SK-N-SH (cell line): Measurements from ENCODE around the gene MBP. TPM values are rescaled to one million over a fixed set of nuclear protein-coding genes. Genes with fewer than 3 reads are reported as not detected.

Source experiments
- CTCF ChIA-PET: fragments of 300-600, 350-600 bp; formaldehyde crosslinking; extraction: SDS; loops from one replicate; lab custom pipeline; 2021; lab: Yijun Ruan, JAX
- POLR2A ChIA-PET: fragments of 350-600 bp; sonication (Branson Sonifier 250); formaldehyde crosslinking; extraction: SDS; loops from one replicate; lab custom pipeline; 2020; ENCODE audit warnings: antibody characterized with exemption, inconsistent platforms; lab: Yijun Ruan, JAX
- DNase-seq: peaks from one replicate; pipeline ENCODE4 v3.0.0; 2012
- H2AFZ ChIP-seq: fragments of 200-600 bp; sonication (generic); 2 replicates; pipeline ENCODE4 v1.8.1; 2016; ENCODE audit warnings: antibody characterized with exemption, mild to moderate bottlenecking, low read depth
- H3F3A ChIP-seq: fragments of 200-600 bp; sonication (generic); replicated peaks from 2 replicates; pipeline ENCODE3; 2016; ENCODE audit warnings: antibody characterized with exemption, mild to moderate bottlenecking; ENCODE audit not compliant: insufficient read depth
- H3K27ac ChIP-seq, 2 experiments: fragments of 200-500 bp in 1 of 2; fragments of 200-600 bp in 1 of 2; sonication (Bioruptor generic) in 1 of 2; sonication (generic), shearing (Covaris generic) in 1 of 2; 2 replicates each; pipeline versions ENCODE4 v1.5.1 to v1.6.1; 2014 to 2016; ENCODE audit warnings: low read depth in 2 of 2, inconsistent platforms in 1 of 2, low read length in 1 of 2, mild to moderate bottlenecking in 1 of 2, mixed read lengths in 1 of 2
- H3K27me3 ChIP-seq: fragments of 200-600 bp; sonication (generic), shearing (Covaris generic); 2 replicates; pipeline ENCODE4 v1.6.1; 2016; ENCODE audit warnings: mixed run types; ENCODE audit not compliant: insufficient read depth
- H3K36me3 ChIP-seq, 2 experiments: fragments of 200-500 bp in 1 of 2; fragments of 200-600 bp in 1 of 2; sonication (Bioruptor generic) in 1 of 2; sonication (generic) in 1 of 2; replicated peaks in 1 of 2; 2 replicates each; pipeline versions ENCODE3 to v1.5.1; 2014 to 2016; ENCODE audit warnings: low read length in 1 of 2, mild to moderate bottlenecking in 1 of 2; ENCODE audit not compliant: insufficient read depth in 2 of 2, control insufficient read depth in 1 of 2
- H3K4me1 ChIP-seq, 2 experiments: fragments of 200-500 bp in 1 of 2; fragments of 200-600 bp in 1 of 2; sonication (Bioruptor generic) in 1 of 2; sonication (generic), shearing (Covaris generic) in 1 of 2; 2 replicates each; pipeline versions ENCODE4 v1.5.1 to v1.6.1; 2014 to 2016; ENCODE audit warnings: low read depth in 1 of 2, low read length in 1 of 2, mixed run types in 1 of 2; ENCODE audit not compliant: insufficient read depth in 2 of 2, control insufficient read depth in 1 of 2
- H3K4me2 ChIP-seq: fragments of 200-600 bp; sonication (generic), shearing (Covaris generic); 2 replicates; pipeline ENCODE4 v1.6.1; 2017; ENCODE audit warnings: mixed run types
- H3K4me3 ChIP-seq, 2 experiments: fragments of 200-500 bp in 1 of 2; fragments of 200-600 bp in 1 of 2; sonication (Bioruptor generic) in 1 of 2; sonication (generic), shearing (Covaris generic) in 1 of 2; 2 replicates each; pipeline versions ENCODE4 v1.5.1 to v1.8.1; 2014 to 2016; ENCODE audit warnings: low read depth in 2 of 2, inconsistent platforms in 1 of 2, low read length in 1 of 2, mild to moderate bottlenecking in 1 of 2, mixed read lengths in 1 of 2, moderate library complexity in 1 of 2
- H3K79me2 ChIP-seq: fragments of 200-600 bp; sonication (generic); 2 replicates; pipeline ENCODE4 v1.8.1; 2017; ENCODE audit warnings: mild to moderate bottlenecking; ENCODE audit not compliant: insufficient read depth
- H3K9ac ChIP-seq: fragments of 200-600 bp; sonication (generic); 2 replicates; pipeline ENCODE4 v1.6.1; 2017; ENCODE audit warnings: mixed run types
- H3K9me2 ChIP-seq: fragments of 200-600 bp; sonication (generic); 2 replicates; pipeline ENCODE4 v1.6.1; 2017; ENCODE audit warnings: mixed run types
- H3K9me3 ChIP-seq: fragments of 200-600 bp; sonication (generic); 2 replicates; pipeline ENCODE4 v1.6.1; 2017; ENCODE audit warnings: mixed run types, mild to moderate bottlenecking, moderate library complexity
- H4K20me1 ChIP-seq: fragments of 200-600 bp; sonication (generic); 2 replicates; pipeline ENCODE4 v1.6.1; 2017; ENCODE audit warnings: mild to moderate bottlenecking, mixed run types; ENCODE audit not compliant: insufficient read depth
- CHD2 ChIP-seq: fragments of 150-350 bp; IDR thresholded peaks from 2 replicates; pipeline ENCODE4 v1.6.1; 2018; ENCODE audit warnings: low read length; ENCODE audit not compliant: partially characterized antibody
- ELF1 ChIP-seq: IDR thresholded peaks from 2 replicates; pipeline ENCODE4 v1.4.0; 2012
- EP300 ChIP-seq, 2 experiments: IDR thresholded peaks; 2 replicates each; pipeline versions ENCODE4 v1.4.0 to v1.6.1; 2012; ENCODE audit warnings: borderline replicate concordance in 1 of 2, low read depth in 1 of 2, low read length in 1 of 2
- EZH2phosphoT487 ChIP-seq: fragments of 200-600 bp; sonication (generic); IDR thresholded peaks from 2 replicates; pipeline ENCODE4 v1.6.1; 2017; ENCODE audit warnings: low read depth, mixed run types, mild to moderate bottlenecking, antibody characterized with exemption, moderate library complexity, borderline replicate concordance
- FOXJ3 ChIP-seq: sonication (generic); formaldehyde crosslinking; IDR thresholded peaks from 2 replicates; pipeline ENCODE4 v1.5.1; 2020; ENCODE audit warnings: mild to moderate bottlenecking, missing genetic modification reagents
- GATA2 ChIP-seq: sonication (generic); formaldehyde crosslinking; IDR thresholded peaks from 2 replicates; pipeline ENCODE4 v1.5.0; 2020; ENCODE audit warnings: mild to moderate bottlenecking, missing genetic modification reagents
- JUND ChIP-seq: IDR thresholded peaks from 2 replicates; pipeline ENCODE4 v1.4.0; 2012
- RCOR1 ChIP-seq: fragments of 150-350 bp; IDR thresholded peaks from 2 replicates; pipeline ENCODE4 v1.6.1; 2017; ENCODE audit warnings: antibody characterized with exemption, low read length
- RXRA ChIP-seq: IDR thresholded peaks from 2 replicates; pipeline ENCODE4 v1.4.0; 2012; ENCODE audit warnings: low read depth, mild to moderate bottlenecking, borderline replicate concordance
- SIN3A ChIP-seq: IDR thresholded peaks from 2 replicates; pipeline ENCODE4 v1.6.1; 2012; ENCODE audit warnings: low read depth, mild to moderate bottlenecking, low read length, moderate library complexity, borderline replicate concordance
- TCF12 ChIP-seq: IDR thresholded peaks from 2 replicates; pipeline ENCODE4 v1.4.0; 2012
- USF1 ChIP-seq: IDR thresholded peaks from 2 replicates; pipeline ENCODE4 v1.4.0; 2012; ENCODE audit warnings: low read depth, borderline replicate concordance
- USF2 ChIP-seq: fragments of 150-350 bp; IDR thresholded peaks from 2 replicates; pipeline ENCODE4 v1.6.1; 2017; ENCODE audit warnings: antibody characterized with exemption, low read length, low read depth, borderline replicate concordance
- YY1 ChIP-seq: IDR thresholded peaks from 2 replicates; pipeline ENCODE4 v1.4.0; 2012; ENCODE audit warnings: low read depth, mild to moderate bottlenecking
- ZBTB33 ChIP-seq: IDR thresholded peaks from 2 replicates; pipeline ENCODE4 v1.4.0; 2012; ENCODE audit warnings: low read depth, borderline replicate concordance
- WGBS: methylation state at CpG from one replicate; pipeline ENCODE4 v1.1.6; 2017; ENCODE audit warnings: low lambda C conversion rate; 5-methylcytosine and 5-hydroxymethylcytosine counted together
- polyA plus RNA-seq, 3 experiments: library from polyadenylated mRNA; depleted of rRNA; stranded (reverse); fragments of >200 nt; gene quantifications; 2 replicates each; pipeline ENCODE4 v1.2.3, GENCODE V29; 2012

MBP gene
- polyA plus RNA-seq, 1 of the 3 experiments (the other 2 are of a cell fraction): 1.6 TPM

- TF ChIP-seq ZBTB33: no peak
- TF ChIP-seq JUND: no peak
- no peak for TF ChIP-seq SIN3A
- no peak for TF ChIP-seq FOXJ3 (CRISPR knock-in tag)
- TF ChIP-seq ELF1: no peak
- TF ChIP-seq USF1: no peak
- no peak for TF ChIP-seq EP300 (IDR thresholded peaks at IDR 0.05; ENCODE audit: borderline replicate concordance in 1 of 2, low read depth in 1 of 2, low read length in 1 of 2)
These were observed 136.7 kb downstream of the MBP start (continued) for GRCh38 chr18:76995896-76996295.

GRCh38 chr18:76994086-76994654 is 138.4 kb downstream of the MBP start:
- no peaks in the 10 kb centered on the region for H3K9me2 ChIP-seq
- H3K9ac ChIP-seq: no peak overlapping the region
- 80% methylated on average over 8 of the region's 8 CpGs for WGBS
- POLR2A ChIA-PET: no interaction called here
- H4K20me1 ChIP-seq: no peaks in the 10 kb centered on the region
- no peak for DNase-seq
- H2AFZ ChIP-seq: no peak overlapping the region
- H3K9me3 ChIP-seq: no peaks in the 10 kb centered on the region
- H3K4me1 ChIP-seq: peaks cover 0 to 10% of the 10 kb centered on the region in 2 experiments; a peak in 1 of 4 replicates
- H3K79me2 ChIP-seq: no peaks in the 10 kb centered on the region
- no peak overlapping the region for H3K27ac ChIP-seq
- TF ChIP-seq GATA2 (CRISPR knock-in tag): no peak
- no peak for TF ChIP-seq TCF12
- no peak for TF ChIP-seq JUND
- TF ChIP-seq CHD2: no peak
- no peak for TF ChIP-seq EZH2phosphoT487
- TF ChIP-seq RCOR1: no peak
- TF ChIP-seq YY1: no peak
- TF ChIP-seq USF2: no peak
- no peak for TF ChIP-seq RXRA
- no peaks in the 10 kb centered on the region for H3F3A ChIP-seq
- no peaks in the 10 kb centered on the region for H3K36me3 ChIP-seq
- H3K4me3 ChIP-seq: no peak overlapping the region
- CTCF ChIA-PET: interaction anchor here (8.5 kb wide), 1 partner anchor 10 kb away, joined by 87 read pairs; no protein-coding TSS in a partner anchor
- no peak overlapping the region for H3K4me2 ChIP-seq
- no peaks in the 10 kb centered on the region for H3K27me3 ChIP-seq
